GM19238 (cell line): ENCODE measurements around the gene MDP1.
"Not testable (repeated sequence)": the region's sequence is repeated elsewhere in the genome, so short reads cannot be mapped to it uniquely, and the experiment has no call there.

Source experiments
- DNase-seq: peaks from one replicate; pipeline ENCODE4 v3.0.0; 2011; ENCODE audit warnings: low spot score; ENCODE audit not compliant: insufficient read length

MDP1 gene

GRCh38 chr14:24202538-24202937, 13.3 kb downstream of the MDP1 start:
- DNase-seq, result not testable (repeated sequence)

- no peak for DNase-seq
Measured at GRCh38 chr14:24198814-24199524, 16.9 kb downstream of the MDP1 start.

- DNase-seq, result no peak
Measured at GRCh38 chr14:24197056-24197450, 18.8 kb downstream of the MDP1 start.

- peak; percentile 35 for DNase-seq
Measured at GRCh38 chr14:24196071-24197055, 19.5 kb downstream of the MDP1 start.

GRCh38 chr14:24195186-24196070, 20.4 kb downstream of the MDP1 start, which contains the start of gene TM9SF1:
Gene TM9SF1, minus strand, starts transcription at chr14:24195441. Its CDS starts 422 bp downstream, at chr14:24195019.
- DNase-seq, result peak; percentile 93

GRCh38 chr14:24194873-24195185, 21.0 kb downstream of the MDP1 start:
- no peak for DNase-seq

GRCh38 chr14:24194186-24194872, 21.5 kb downstream of the MDP1 start:
- no peak for DNase-seq

GRCh38 chr14:24192933-24193332, 22.9 kb downstream of the MDP1 start:
- no peak for DNase-seq

GRCh38 chr14:24190416-24190815, 25.4 kb downstream of the MDP1 start:
- DNase-seq, result no peak

- no peak for DNase-seq
Measured at GRCh38 chr14:24189460-24189859, 26.4 kb downstream of the MDP1 start.

GRCh38 chr14:24189059-24189375, 26.8 kb downstream of the MDP1 start:
- DNase-seq, result no peak

GRCh38 chr14:24188251-24189058, 27.4 kb downstream of the MDP1 start, which contains the start of gene IPO4:
Gene IPO4, minus strand, starts transcription at chr14:24188816. Its CDS starts 29 bp downstream, at chr14:24188787.
- DNase-seq, result peak; percentile 99

- DNase-seq, result no peak
Measured at GRCh38 chr14:24187539-24187915, 28.3 kb downstream of the MDP1 start.

- DNase-seq, result no peak
Measured at GRCh38 chr14:24186831-24187538, 28.9 kb downstream of the MDP1 start.

GRCh38 chr14:24185741-24186140, 30.1 kb downstream of the MDP1 start:
- no peak for DNase-seq

- no peak for DNase-seq
Measured at GRCh38 chr14:24185026-24185425, 30.8 kb downstream of the MDP1 start.

GRCh38 chr14:24184104-24184970, 31.5 kb downstream of the MDP1 start:
- DNase-seq, result no peak

GRCh38 chr14:24183014-24183481, 32.8 kb downstream of the MDP1 start:
- no peak for DNase-seq
